Measurements from ENCODE around the gene ADAM33. TPM values are rescaled to one million over a fixed set of nuclear protein-coding genes. Genes with fewer than 3 reads are reported as not detected.

ADAM33 gene
- total RNA-seq, 4 donors from 2014 or later = 5.6 to 175 (median 23.3) TPM

- H3K4me3 ChIP-seq = no peak overlapping the region
- peaks cover 0 to 5% (median 0%) of the 10 kb centered on the region in 3 donors for H3K36me3 ChIP-seq
- H3K9me3 ChIP-seq = no peaks in the 10 kb centered on the region
- H3K4me1 ChIP-seq = no peaks in the 10 kb centered on the region
- no peaks in the 10 kb centered on the region for H3K27me3 ChIP-seq
- peak in 1 of 3 donors; percentile 38 for DNase-seq
- TF ChIP-seq POLR2A (IDR thresholded peaks at IDR 0.05) = no peak
- TF ChIP-seq CTCF (IDR thresholded peaks at IDR 0.05) = no peak
- H3K27ac ChIP-seq = no peak overlapping the region
These were observed 27.3 kb downstream of the ADAM33 start for GRCh38 chr20:3654326-3655130.

GRCh38 chr20:3653921-3654320, 27.9 kb downstream of the ADAM33 start:
- TF ChIP-seq CTCF (IDR thresholded peaks at IDR 0.05) (no peak), POLR2A (IDR thresholded peaks at IDR 0.05) (no peak)
- Histone ChIP-seq H3K27me3 (no peaks in the 10 kb centered on the region), H3K4me3 (no peak overlapping the region), H3K27ac (no peak overlapping the region), H3K36me3 (peaks cover 0 to 8% (median 0%) of the 10 kb centered on the region in 3 donors), H3K4me1 (no peaks in the 10 kb centered on the region), H3K9me3 (no peaks in the 10 kb centered on the region)
- no peak for DNase-seq

- Histone ChIP-seq H3K27ac (no peak overlapping the region), H3K4me3 (no peak overlapping the region), H3K4me1 (no peaks in the 10 kb centered on the region), H3K9me3 (no peaks in the 10 kb centered on the region), H3K27me3 (no peaks in the 10 kb centered on the region), H3K36me3 (peaks cover 0 to 15% (median 0%) of the 10 kb centered on the region in 3 donors)
- no peak for TF ChIP-seq CTCF (IDR thresholded peaks at IDR 0.05)
- TF ChIP-seq POLR2A (IDR thresholded peaks at IDR 0.05) = no peak
- peak in 1 of 3 donors; percentile 25 for DNase-seq
These were observed 28.9 kb downstream of the ADAM33 start for GRCh38 chr20:3652676-3653596.

- DNase-seq = peak in 1 of 3 donors; percentile 21
- peaks cover 0 to 21% (median 0%) of the 10 kb centered on the region in 3 donors for H3K36me3 ChIP-seq
- no peaks in the 10 kb centered on the region for H3K27me3 ChIP-seq
- no peaks in the 10 kb centered on the region for H3K9me3 ChIP-seq
- no peak overlapping the region for H3K27ac ChIP-seq
- H3K4me1 ChIP-seq = no peaks in the 10 kb centered on the region
- H3K4me3 ChIP-seq = no peak overlapping the region
- TF ChIP-seq CTCF (IDR thresholded peaks at IDR 0.05) (no peak), POLR2A (IDR thresholded peaks at IDR 0.05) (no peak)
These were observed 29.6 kb downstream of the ADAM33 start for GRCh38 chr20:3652221-3652620.

GRCh38 chr20:3651204-3651962, 30.4 kb downstream of the ADAM33 start:
- Histone ChIP-seq H3K4me3 (no peak overlapping the region), H3K9me3 (no peaks in the 10 kb centered on the region), H3K27me3 (no peaks in the 10 kb centered on the region), H3K36me3 (peaks cover 0 to 28% (median 0%) of the 10 kb centered on the region in 3 donors), H3K4me1 (no peaks in the 10 kb centered on the region), H3K27ac (no peak overlapping the region)
- no peak for TF ChIP-seq CTCF (IDR thresholded peaks at IDR 0.05)
- TF ChIP-seq POLR2A (IDR thresholded peaks at IDR 0.05) = no peak
- DNase-seq = peak in 1 of 3 donors; percentile 31

Measured in Peyer's patch (tissue), 4 donors.